Measurements from ENCODE around the gene ZNF668. TPM values are rescaled to one million over a fixed set of nuclear protein-coding genes. Genes with fewer than 3 reads are reported as not detected.
A peak's percentile ranks its signal among the peaks of the same experiment; 100 is the strongest.

ZNF668 gene
- total RNA-seq, 2 donors from 2014 or later, result 15.6 to 21.4 TPM

- Histone ChIP-seq H3K27ac (no peak overlapping the region), H3K4me3 (no peak overlapping the region), H3K27me3 (replicated peaks; ENCODE audit: insufficient read depth) (no peaks in the 10 kb centered on the region), H3K4me1 (replicated peaks) (no peaks in the 10 kb centered on the region), H3K9me3 (no peaks in the 10 kb centered on the region), H3K36me3 (peaks cover 0 to 3% of the 10 kb centered on the region in 2 donors)
- WGBS, result 79% methylated on average over 2 of the region's 2 CpGs
- intact Hi-C loops (cut with DNase I), result loop anchor here (5.0 to 10.0 kb wide), 2 partner anchors 52 to 106 kb away; partner anchors contain the start of gene HSD3B7
- no peak for TF ChIP-seq POLR2A (IDR thresholded peaks at IDR 0.05)
- TF ChIP-seq CTCF (IDR thresholded peaks at IDR 0.05), result no peak
- DNase-seq (ENCODE audit: low spot score), result no peak
These were observed 16.5 kb upstream of the ZNF668 start for GRCh38 chr16:31090540-31090939.

- TF ChIP-seq CTCF (IDR thresholded peaks at IDR 0.05) (no peak), POLR2A (IDR thresholded peaks at IDR 0.05) (no peak), POLR2AphosphoS5 (IDR thresholded peaks at IDR 0.05) (no peak)
- H3K4me1 ChIP-seq (replicated peaks), result no peaks in the 10 kb centered on the region
- H3K36me3 ChIP-seq, result peaks cover 0 to 6% of the 10 kb centered on the region in 2 donors
- intact Hi-C loops (cut with DNase I), result no loop called here
- H3K4me3 ChIP-seq, result no peak overlapping the region
- no peak overlapping the region for H3K27ac ChIP-seq
- H3K27me3 ChIP-seq (replicated peaks; ENCODE audit: insufficient read depth), result no peaks in the 10 kb centered on the region
- H3K9me3 ChIP-seq, result no peaks in the 10 kb centered on the region
- WGBS, result 97% methylated on average over 8 of the region's 8 CpGs
- DNase-seq (ENCODE audit: low spot score), result no peak
These were observed 15.2 kb upstream of the ZNF668 start for GRCh38 chr16:31089199-31089598.

GRCh38 chr16:31088459-31089183 is 14.6 kb upstream of the ZNF668 start, which contains the start of gene PRSS53:
Gene PRSS53 (minus strand): TSS chr16:31088943. CDS start chr16:31088809, 134 bp downstream.
- no peak for TF ChIP-seq CTCF (IDR thresholded peaks at IDR 0.05)
- no peak for TF ChIP-seq POLR2AphosphoS5 (IDR thresholded peaks at IDR 0.05)
- no peak for TF ChIP-seq POLR2A (IDR thresholded peaks at IDR 0.05)
- WGBS, result 71% methylated on average over 15 of the region's 15 CpGs
- Histone ChIP-seq H3K9me3 (no peaks in the 10 kb centered on the region), H3K36me3 (peaks cover 0 to 8% of the 10 kb centered on the region in 2 donors), H3K4me3 (no peak within 1 kb of the TSS), H3K27me3 (replicated peaks; ENCODE audit: insufficient read depth) (no peaks in the 10 kb centered on the region), H3K4me1 (replicated peaks) (no peaks in the 10 kb centered on the region), H3K27ac (peak within 1 kb of the TSS in 1 of 2 donors; percentile 18)
- DNase-seq (ENCODE audit: low spot score), result no peak
- intact Hi-C loops (cut with DNase I), result no loop called here

- no peaks in the 10 kb centered on the region for H3K9me3 ChIP-seq
- intact Hi-C loops (cut with DNase I), result no loop called here
- H3K4me3 ChIP-seq, result no peak overlapping the region
- peaks cover 0 to 8% of the 10 kb centered on the region in 2 donors for H3K36me3 ChIP-seq
- no peak for DNase-seq (ENCODE audit: low spot score)
- H3K27me3 ChIP-seq (replicated peaks; ENCODE audit: insufficient read depth), result no peaks in the 10 kb centered on the region
- TF ChIP-seq CTCF (IDR thresholded peaks at IDR 0.05), result no peak
- no peak for TF ChIP-seq POLR2AphosphoS5 (IDR thresholded peaks at IDR 0.05)
- TF ChIP-seq POLR2A (IDR thresholded peaks at IDR 0.05), result no peak
- H3K4me1 ChIP-seq (replicated peaks), result no peaks in the 10 kb centered on the region
- H3K27ac ChIP-seq, result peak overlapping the region in 1 of 2 donors; percentile 18
- 79% methylated on average over 5 of the region's 5 CpGs for WGBS
These were observed 13.9 kb upstream of the ZNF668 start for GRCh38 chr16:31087971-31088370.

- Histone ChIP-seq H3K36me3 (peaks cover 0 to 8% of the 10 kb centered on the region in 2 donors), H3K4me3 (no peak overlapping the region), H3K4me1 (replicated peaks) (no peaks in the 10 kb centered on the region), H3K27me3 (replicated peaks; ENCODE audit: insufficient read depth) (no peaks in the 10 kb centered on the region), H3K9me3 (no peaks in the 10 kb centered on the region), H3K27ac (peak overlapping the region in 1 of 2 donors; percentile 18)
- intact Hi-C loops (cut with DNase I), result no loop called here
- WGBS, result 91% methylated on average over 6 of the region's 8 CpGs
- no peak for TF ChIP-seq POLR2AphosphoS5 (IDR thresholded peaks at IDR 0.05)
- TF ChIP-seq POLR2A (IDR thresholded peaks at IDR 0.05), result no peak
- TF ChIP-seq CTCF (IDR thresholded peaks at IDR 0.05), result no peak
- DNase-seq (ENCODE audit: low spot score), result no peak
These were observed 13.4 kb upstream of the ZNF668 start for GRCh38 chr16:31087481-31087880.

Measured in prostate gland (tissue), 2 donors.